Peyer's patch (tissue), 4 donors: ENCODE measurements around the gene FBXW5. TPM values are rescaled to one million over a fixed set of nuclear protein-coding genes. Genes with fewer than 3 reads are reported as not detected.

Experiments used
- DNase-seq, 3 donors: peaks; one replicate each; pipeline ENCODE4 v3.0.0-alpha.2; 2017 to 2019
- H3K27ac ChIP-seq, 4 donors: fragments of 200-600 bp; sonication (generic); one replicate each; pipeline ENCODE4 v1.5.1; 2016 to 2019
- H3K27me3 ChIP-seq, 2 donors: fragments of 200-600 bp; sonication (generic); one replicate each; pipeline ENCODE4 v1.5.1; 2019
- H3K36me3 ChIP-seq, 3 donors: fragments of 200-600 bp; sonication (generic); one replicate each; pipeline ENCODE4 v1.5.1; 2016 to 2019
- H3K4me1 ChIP-seq, 4 donors: fragments of 200-600 bp; sonication (generic); one replicate each; pipeline ENCODE4 v1.5.1; 2016 to 2019
- H3K4me3 ChIP-seq, 4 donors: fragments of 200-600 bp; sonication (generic); 1 replicate in 3 of 4; 2 replicates in 1 of 4; pipeline ENCODE4 v1.5.1; 2016 to 2019; ENCODE audit warnings: mild to moderate bottlenecking in 1 of 4
- H3K9me3 ChIP-seq, 4 donors: fragments of 200-600 bp; sonication (generic); one replicate each; pipeline ENCODE4 v1.5.1; 2016 to 2019; ENCODE audit warnings: mild to moderate bottlenecking in 1 of 4
- POLR2A ChIP-seq, 2 donors: fragments of 450-650 bp; IDR thresholded peaks; one replicate each; pipeline ENCODE4 v1.5.1; 2017; ENCODE audit warnings: antibody characterized with exemption in 2 of 2, mild to moderate bottlenecking in 2 of 2, moderate library complexity in 2 of 2
- total RNA-seq, 4 donors: library from RNA; depleted of rRNA; stranded (reverse); fragments of >200 nt; gene quantifications; one replicate each; pipeline ENCODE4 v1.1.0, GENCODE V29; 2016
- TF ChIP-seq, protein P1 (sequence below), 6 experiments: fragments of 450-650 bp in 4 of 6; fragments of 200-600 bp in 2 of 6; sonication (generic) in 1 of 6; IDR thresholded peaks; one replicate each; pipeline ENCODE4 v1.5.1; 2017 to 2019; ENCODE audit warnings: antibody characterized with exemption in 6 of 6, mild to moderate bottlenecking in 3 of 6, moderate library complexity in 1 of 6

FBXW5 gene
- total RNA-seq, 4 donors from 2014 or later = 247 to 470 (median 336) TPM

DNA sequence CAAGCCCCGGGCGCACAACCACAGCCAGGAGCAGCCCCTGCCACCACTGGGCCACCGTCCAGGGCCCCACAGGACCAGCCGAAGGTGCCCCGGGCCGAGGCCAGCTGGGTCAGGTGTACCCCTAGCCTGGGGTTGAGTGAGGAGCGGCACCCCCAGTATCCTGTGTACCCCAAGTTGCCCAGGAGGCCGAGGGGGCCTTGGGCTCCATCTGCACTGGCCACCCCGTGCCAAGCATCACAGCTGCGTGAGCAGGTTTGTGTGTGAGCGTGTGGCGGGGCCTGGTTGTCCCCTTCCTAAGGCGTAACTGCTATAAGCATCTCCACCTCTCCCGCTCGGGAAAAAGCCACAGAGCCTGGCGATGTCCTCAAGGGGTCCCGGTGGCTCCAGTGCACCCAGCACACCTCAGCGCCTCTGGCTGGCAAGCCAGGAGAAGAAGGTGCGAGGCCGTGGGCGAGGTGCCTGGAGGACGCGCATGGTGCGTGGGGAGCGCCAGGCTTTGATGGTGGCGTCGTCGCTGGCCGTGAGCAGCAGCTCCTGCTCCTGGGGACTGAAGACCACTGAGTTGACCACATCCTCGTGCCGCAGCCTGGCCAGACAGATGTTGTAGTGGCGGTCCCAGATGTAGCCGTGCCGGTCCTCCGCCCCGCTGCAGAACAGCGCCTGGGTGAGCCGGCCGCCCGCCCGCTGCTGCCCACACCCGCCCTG is 3.9 kb downstream of the FBXW5 start:
- no peak for DNase-seq
- H3K36me3 ChIP-seq = peaks cover 0 to 37% (median 0%) of the 10 kb centered on the region in 3 donors

GRCh38 chr9:136939996-136940525 is 4.5 kb downstream of the FBXW5 start:
- Histone ChIP-seq H3K36me3 (peaks cover 0 to 37% (median 0%) of the 10 kb centered on the region in 3 donors), H3K27ac (no peak overlapping the region), H3K9me3 (no peaks in the 10 kb centered on the region), H3K4me3 (no peak overlapping the region), H3K27me3 (no peaks in the 10 kb centered on the region), H3K4me1 (peaks cover 0 to 18% (median 8%) of the 10 kb centered on the region in 4 donors)
- DNase-seq = no peak
- TF ChIP-seq POLR2A (IDR thresholded peaks at IDR 0.05) = no peak
- TF ChIP-seq, protein P1, sequence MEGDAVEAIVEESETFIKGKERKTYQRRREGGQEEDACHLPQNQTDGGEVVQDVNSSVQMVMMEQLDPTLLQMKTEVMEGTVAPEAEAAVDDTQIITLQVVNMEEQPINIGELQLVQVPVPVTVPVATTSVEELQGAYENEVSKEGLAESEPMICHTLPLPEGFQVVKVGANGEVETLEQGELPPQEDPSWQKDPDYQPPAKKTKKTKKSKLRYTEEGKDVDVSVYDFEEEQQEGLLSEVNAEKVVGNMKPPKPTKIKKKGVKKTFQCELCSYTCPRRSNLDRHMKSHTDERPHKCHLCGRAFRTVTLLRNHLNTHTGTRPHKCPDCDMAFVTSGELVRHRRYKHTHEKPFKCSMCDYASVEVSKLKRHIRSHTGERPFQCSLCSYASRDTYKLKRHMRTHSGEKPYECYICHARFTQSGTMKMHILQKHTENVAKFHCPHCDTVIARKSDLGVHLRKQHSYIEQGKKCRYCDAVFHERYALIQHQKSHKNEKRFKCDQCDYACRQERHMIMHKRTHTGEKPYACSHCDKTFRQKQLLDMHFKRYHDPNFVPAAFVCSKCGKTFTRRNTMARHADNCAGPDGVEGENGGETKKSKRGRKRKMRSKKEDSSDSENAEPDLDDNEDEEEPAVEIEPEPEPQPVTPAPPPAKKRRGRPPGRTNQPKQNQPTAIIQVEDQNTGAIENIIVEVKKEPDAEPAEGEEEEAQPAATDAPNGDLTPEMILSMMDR (IDR thresholded peaks at IDR 0.05) = no peak

More for the DNA sequence above, 3.9 kb downstream of the FBXW5 start:
- TF ChIP-seq, protein P1 (IDR thresholded peaks at IDR 0.05) = no peak
- TF ChIP-seq POLR2A (IDR thresholded peaks at IDR 0.05) = no peak
- Histone ChIP-seq H3K9me3 (no peaks in the 10 kb centered on the region), H3K4me1 (peaks cover 0 to 18% (median 8%) of the 10 kb centered on the region in 4 donors), H3K27me3 (no peaks in the 10 kb centered on the region), H3K27ac (no peak overlapping the region), H3K4me3 (no peak overlapping the region)

- H3K9me3 ChIP-seq = no peaks in the 10 kb centered on the region
Measured at GRCh38 chr9:136939431-136939995, 5.0 kb downstream of the FBXW5 start.

GRCh38 chr9:136937186-136938001 is 7.1 kb downstream of the FBXW5 start:
- peak in 1 of 3 donors; percentile 25 for DNase-seq
- no peaks in the 10 kb centered on the region for H3K27me3 ChIP-seq
- no peak overlapping the region for H3K4me3 ChIP-seq
- peaks cover 0 to 2% (median 0%) of the 10 kb centered on the region in 4 donors for H3K4me1 ChIP-seq
- H3K9me3 ChIP-seq = no peaks in the 10 kb centered on the region
- peak overlapping the region in 1 of 4 donors; percentile 14 for H3K27ac ChIP-seq
- peaks cover 0 to 30% (median 0%) of the 10 kb centered on the region in 3 donors for H3K36me3 ChIP-seq
- TF ChIP-seq, protein P1 (IDR thresholded peaks at IDR 0.05) = no peak
- no peak for TF ChIP-seq POLR2A (IDR thresholded peaks at IDR 0.05)

More at GRCh38 chr9:136939431-136939995, 5.0 kb downstream of the FBXW5 start:
- no peak overlapping the region for H3K4me3 ChIP-seq
- no peaks in the 10 kb centered on the region for H3K27me3 ChIP-seq
- no peak for DNase-seq
- H3K36me3 ChIP-seq = peaks cover 0 to 37% (median 0%) of the 10 kb centered on the region in 3 donors
- peaks cover 0 to 14% (median 8%) of the 10 kb centered on the region in 4 donors for H3K4me1 ChIP-seq
- H3K27ac ChIP-seq = no peak overlapping the region
- no peak for TF ChIP-seq POLR2A (IDR thresholded peaks at IDR 0.05)
- TF ChIP-seq, protein P1 (IDR thresholded peaks at IDR 0.05) = no peak

- no peak overlapping the region for H3K4me3 ChIP-seq
- TF ChIP-seq, protein P1 (IDR thresholded peaks at IDR 0.05) = no peak
- TF ChIP-seq POLR2A (IDR thresholded peaks at IDR 0.05) = no peak
- peaks cover 0 to 23% (median 0%) of the 10 kb centered on the region in 3 donors for H3K36me3 ChIP-seq
- no peaks in the 10 kb centered on the region for H3K4me1 ChIP-seq
- no peak for DNase-seq
- no peaks in the 10 kb centered on the region for H3K27me3 ChIP-seq
- no peaks in the 10 kb centered on the region for H3K9me3 ChIP-seq
- H3K27ac ChIP-seq = no peak overlapping the region
Measured at GRCh38 chr9:136936645-136937170, 7.8 kb downstream of the FBXW5 start.
